Stimulated activated memory B cell treated with anti-CD40 and anti-IgM and Interleukin-4, amounts not matched to agents 10 μg/mL and 1 μg/mL and 100 μg/mL, for 72 hours (primary cell): ENCODE data around the gene CUL9.
A peak's percentile ranks its signal among the peaks of the same experiment; 100 is the strongest.
"Not testable (repeated sequence)": the region's sequence is repeated elsewhere in the genome, so short reads cannot be mapped to it uniquely, and the experiment has no call there.

ENCODE experiments used
- ATAC-seq: fragments of 150-1000 bp; cut with Tn5 transposase; 2 replicates; pipeline ENCODE4 v1.10.0; 2021
- H3K27ac Mint-ChIP-seq: one replicate; pipeline ENCODE4 v1.8.0; 2022; ENCODE audit warnings: mild to moderate bottlenecking, mixed read lengths
- H3K27me3 Mint-ChIP-seq: one replicate; pipeline ENCODE4 v1.8.0; 2022; ENCODE audit warnings: mixed read lengths
- H3K36me3 Mint-ChIP-seq: one replicate; pipeline ENCODE4 v1.8.0; 2022; ENCODE audit warnings: mixed read lengths
- H3K4me1 Mint-ChIP-seq: one replicate; pipeline ENCODE4 v1.8.0; 2022; ENCODE audit warnings: mixed read lengths
- H3K4me3 Mint-ChIP-seq: one replicate; pipeline ENCODE4 v1.8.0; 2022; ENCODE audit warnings: mild to moderate bottlenecking, moderate library complexity, mixed read lengths
- H3K9me3 Mint-ChIP-seq: one replicate; pipeline ENCODE4 v1.8.0; 2022; ENCODE audit warnings: mixed read lengths

Gene CUL9

GRCh38 chr6:43181942-43182860, at the start of gene CUL9:
Gene CUL9 (plus strand): TSS chr6:43182196. CDS start chr6:43184311, 2,115 bp downstream.
- peak; percentile 99 for ATAC-seq
- no peaks in the 10 kb centered on the region for H3K27me3 Mint-ChIP-seq
- H3K36me3 Mint-ChIP-seq: peaks cover 50% of the 10 kb centered on the region
- H3K9me3 Mint-ChIP-seq: no peaks in the 10 kb centered on the region
- H3K27ac Mint-ChIP-seq: peak within 1 kb of the TSS; percentile 84
- H3K4me1 Mint-ChIP-seq: peaks cover 53% of the 10 kb centered on the region
- H3K4me3 Mint-ChIP-seq: peak within 1 kb of the TSS; percentile 99

GRCh38 chr6:43138267-43138666, 43.7 kb upstream of the CUL9 start:
- Mint-ChIP-seq H3K36me3 (no peaks in the 10 kb centered on the region), H3K4me1 (peaks cover 2% of the 10 kb centered on the region), H3K4me3 (no peak overlapping the region), H3K27me3 (no peaks in the 10 kb centered on the region), H3K9me3 (no peaks in the 10 kb centered on the region), H3K27ac (no peak overlapping the region)
- ATAC-seq: no peak

GRCh38 chr6:43139973-43140372, 42.0 kb upstream of the CUL9 start:
- H3K27ac Mint-ChIP-seq, H3K36me3 Mint-ChIP-seq, ATAC-seq, H3K9me3 Mint-ChIP-seq, H3K27me3 Mint-ChIP-seq, H3K4me3 Mint-ChIP-seq: not testable (repeated sequence)
- H3K4me1 Mint-ChIP-seq: peaks cover 11% of the 10 kb centered on the region

GRCh38 chr6:43141644-43142043, 40.4 kb upstream of the CUL9 start:
- no peak overlapping the region for H3K27ac Mint-ChIP-seq
- H3K4me3 Mint-ChIP-seq: no peak overlapping the region
- no peak for ATAC-seq

GRCh38 chr6:43142101-43142500, 39.9 kb upstream of the CUL9 start:
- Mint-ChIP-seq H3K27me3 (peaks cover 21% of the 10 kb centered on the region), H3K4me3 (no peak overlapping the region), H3K9me3 (no peaks in the 10 kb centered on the region), H3K4me1 (peaks cover 11% of the 10 kb centered on the region), H3K36me3 (no peaks in the 10 kb centered on the region), H3K27ac (no peak overlapping the region)
- no peak for ATAC-seq

More at GRCh38 chr6:43141644-43142043, 40.4 kb upstream of the CUL9 start:
- Mint-ChIP-seq H3K36me3 (no peaks in the 10 kb centered on the region), H3K9me3 (no peaks in the 10 kb centered on the region), H3K4me1 (peaks cover 11% of the 10 kb centered on the region), H3K27me3 (peaks cover 21% of the 10 kb centered on the region)

- Mint-ChIP-seq H3K4me1 (peaks cover 11% of the 10 kb centered on the region), H3K36me3 (no peaks in the 10 kb centered on the region), H3K4me3 (no peak overlapping the region), H3K27me3 (peaks cover 31% of the 10 kb centered on the region), H3K9me3 (no peaks in the 10 kb centered on the region), H3K27ac (peak overlapping the region; percentile 2)
- peak; percentile 84 for ATAC-seq
Measured at GRCh38 chr6:43143235-43144128, 38.5 kb upstream of the CUL9 start.

GRCh38 chr6:43144879-43145278, 37.1 kb upstream of the CUL9 start:
- Mint-ChIP-seq H3K36me3 (no peaks in the 10 kb centered on the region), H3K27ac (no peak overlapping the region), H3K4me3 (no peak overlapping the region), H3K27me3 (peaks cover 31% of the 10 kb centered on the region), H3K4me1 (peaks cover 11% of the 10 kb centered on the region), H3K9me3 (no peaks in the 10 kb centered on the region)
- ATAC-seq: no peak

- no peaks in the 10 kb centered on the region for H3K9me3 Mint-ChIP-seq
- ATAC-seq: no peak
- H3K36me3 Mint-ChIP-seq: no peaks in the 10 kb centered on the region
- H3K4me1 Mint-ChIP-seq: peaks cover 11% of the 10 kb centered on the region
- H3K27me3 Mint-ChIP-seq: peaks cover 31% of the 10 kb centered on the region
- no peak overlapping the region for H3K27ac Mint-ChIP-seq
- no peak overlapping the region for H3K4me3 Mint-ChIP-seq
Measured at GRCh38 chr6:43146261-43146660, 35.7 kb upstream of the CUL9 start.

- peaks cover 11% of the 10 kb centered on the region for H3K4me1 Mint-ChIP-seq
- H3K27ac Mint-ChIP-seq: no peak overlapping the region
- no peaks in the 10 kb centered on the region for H3K36me3 Mint-ChIP-seq
- no peaks in the 10 kb centered on the region for H3K9me3 Mint-ChIP-seq
- ATAC-seq: no peak
- H3K27me3 Mint-ChIP-seq: peaks cover 31% of the 10 kb centered on the region
- no peak overlapping the region for H3K4me3 Mint-ChIP-seq
Measured at GRCh38 chr6:43146709-43147688, 35.0 kb upstream of the CUL9 start.

- Mint-ChIP-seq H3K9me3 (no peaks in the 10 kb centered on the region), H3K4me1 (peaks cover 11% of the 10 kb centered on the region), H3K27me3 (peaks cover 31% of the 10 kb centered on the region), H3K27ac (no peak overlapping the region), H3K4me3 (no peak overlapping the region), H3K36me3 (no peaks in the 10 kb centered on the region)
- no peak for ATAC-seq
Measured at GRCh38 chr6:43147691-43148477, 34.1 kb upstream of the CUL9 start.

- Mint-ChIP-seq H3K27ac (no peak overlapping the region), H3K27me3 (peaks cover 31% of the 10 kb centered on the region), H3K4me3 (no peak overlapping the region), H3K4me1 (no peaks in the 10 kb centered on the region), H3K36me3 (no peaks in the 10 kb centered on the region), H3K9me3 (no peaks in the 10 kb centered on the region)
- ATAC-seq: no peak
Measured at GRCh38 chr6:43149265-43149664, 32.7 kb upstream of the CUL9 start.

GRCh38 chr6:43150051-43150751, 31.8 kb upstream of the CUL9 start:
- Mint-ChIP-seq H3K4me3 (no peak overlapping the region), H3K4me1 (no peaks in the 10 kb centered on the region), H3K9me3 (no peaks in the 10 kb centered on the region), H3K27me3 (peaks cover 23% of the 10 kb centered on the region), H3K36me3 (no peaks in the 10 kb centered on the region), H3K27ac (no peak overlapping the region)
- ATAC-seq: no peak

- H3K4me1 Mint-ChIP-seq: no peaks in the 10 kb centered on the region
- no peak overlapping the region for H3K4me3 Mint-ChIP-seq
- no peaks in the 10 kb centered on the region for H3K36me3 Mint-ChIP-seq
- no peaks in the 10 kb centered on the region for H3K27me3 Mint-ChIP-seq
- no peak overlapping the region for H3K27ac Mint-ChIP-seq
- ATAC-seq: no peak
- H3K9me3 Mint-ChIP-seq: no peaks in the 10 kb centered on the region
Measured at GRCh38 chr6:43159599-43159998, 22.4 kb upstream of the CUL9 start.
